Endothelial cell (in vitro differentiated cells): ENCODE measurements around the gene CATSPERZ. TPM values are rescaled to one million over a fixed set of nuclear protein-coding genes. Genes with fewer than 3 reads are reported as not detected.

Experiments used
- DNase-seq: peaks from one replicate; pipeline ENCODE4 v3.0.0; 2021; ENCODE audit warnings: low spot score
- H3K27ac Mint-ChIP-seq: one replicate; pipeline ENCODE4 v1.8.0; 2021; ENCODE audit warnings: mixed read lengths, inconsistent platforms; ENCODE audit not compliant: unreplicated experiment
- H3K27me3 Mint-ChIP-seq: one replicate; pipeline ENCODE4 v1.8.0; 2021; ENCODE audit warnings: mild to moderate bottlenecking, moderate library complexity, mixed read lengths, inconsistent platforms; ENCODE audit not compliant: unreplicated experiment
- H3K36me3 Mint-ChIP-seq: one replicate; pipeline ENCODE4 v1.8.0; 2021; ENCODE audit warnings: mild to moderate bottlenecking, low read depth, mixed read lengths, inconsistent platforms; ENCODE audit not compliant: unreplicated experiment
- H3K4me1 Mint-ChIP-seq: one replicate; pipeline ENCODE4 v1.8.0; 2021; ENCODE audit warnings: mild to moderate bottlenecking, mixed read lengths, inconsistent platforms; ENCODE audit not compliant: unreplicated experiment
- H3K4me3 Mint-ChIP-seq: one replicate; pipeline ENCODE4 v1.8.0; 2021; ENCODE audit warnings: mild to moderate bottlenecking, mixed read lengths, inconsistent platforms; ENCODE audit not compliant: unreplicated experiment
- H3K9me3 Mint-ChIP-seq: one replicate; pipeline ENCODE4 v1.8.0; 2021; ENCODE audit warnings: mixed read lengths, inconsistent platforms; ENCODE audit not compliant: unreplicated experiment
- CTCF ChIP-seq: fragments of 200-600 bp; sonication (generic); IDR thresholded peaks from one replicate; pipeline ENCODE4 v1.5.0; 2021; ENCODE audit warnings: antibody characterized with exemption; ENCODE audit not compliant: unreplicated experiment
- total RNA-seq: library from RNA; stranded (reverse); fragmentation: NEBNext Ultra II Directional; extraction: Animal tissue kit (Norgen Biotek cat#: 25700); gene quantifications from one replicate; pipeline ENCODE4 v1.2.1, GENCODE V29; 2021; ENCODE audit not compliant: unreplicated experiment

The CATSPERZ gene
- total RNA-seq, 1 donor from 2014 or later, result 0.38 TPM

GRCh38 chr11:64252003-64252872 is 47.9 kb upstream of the CATSPERZ start:
- Mint-ChIP-seq H3K4me3 (peak overlapping the region; percentile 91), H3K4me1 (peaks cover 32% of the 10 kb centered on the region), H3K27ac (no peak overlapping the region), H3K27me3 (peaks cover 13% of the 10 kb centered on the region), H3K9me3 (no peaks in the 10 kb centered on the region), H3K36me3 (peaks cover 8% of the 10 kb centered on the region)
- peak; percentile 38 for DNase-seq
- no peak for TF ChIP-seq CTCF

GRCh38 chr11:64253043-64253442 is 47.1 kb upstream of the CATSPERZ start:
- TF ChIP-seq CTCF, result no peak
- no peak for DNase-seq
- peaks cover 4% of the 10 kb centered on the region for H3K36me3 Mint-ChIP-seq
- H3K27ac Mint-ChIP-seq, result no peak overlapping the region
- H3K4me3 Mint-ChIP-seq, result peak overlapping the region; percentile 59
- H3K9me3 Mint-ChIP-seq, result no peaks in the 10 kb centered on the region
- H3K4me1 Mint-ChIP-seq, result peaks cover 29% of the 10 kb centered on the region
- peaks cover 11% of the 10 kb centered on the region for H3K27me3 Mint-ChIP-seq

- H3K9me3 Mint-ChIP-seq, result no peaks in the 10 kb centered on the region
- TF ChIP-seq CTCF, result no peak
- peaks cover 11% of the 10 kb centered on the region for H3K27me3 Mint-ChIP-seq
- H3K4me3 Mint-ChIP-seq, result peak overlapping the region; percentile 74
- peaks cover 4% of the 10 kb centered on the region for H3K36me3 Mint-ChIP-seq
- H3K4me1 Mint-ChIP-seq, result peaks cover 25% of the 10 kb centered on the region
- no peak for DNase-seq
- H3K27ac Mint-ChIP-seq, result no peak overlapping the region
These were observed 46.7 kb upstream of the CATSPERZ start for GRCh38 chr11:64253481-64253880.

GRCh38 chr11:64254326-64254725 is 45.8 kb upstream of the CATSPERZ start:
- Mint-ChIP-seq H3K9me3 (no peaks in the 10 kb centered on the region), H3K4me1 (peaks cover 19% of the 10 kb centered on the region), H3K27me3 (peaks cover 13% of the 10 kb centered on the region), H3K27ac (no peak overlapping the region), H3K36me3 (peaks cover 5% of the 10 kb centered on the region), H3K4me3 (no peak overlapping the region)
- no peak for DNase-seq
- TF ChIP-seq CTCF, result no peak
